ENCODE data around the gene CFAP46. TPM values are rescaled to one million over a fixed set of nuclear protein-coding genes. Genes with fewer than 3 reads are reported as not detected.

Gene CFAP46
- total RNA-seq, 1 experiment from 2014 or later = 3.3 TPM

DNA sequence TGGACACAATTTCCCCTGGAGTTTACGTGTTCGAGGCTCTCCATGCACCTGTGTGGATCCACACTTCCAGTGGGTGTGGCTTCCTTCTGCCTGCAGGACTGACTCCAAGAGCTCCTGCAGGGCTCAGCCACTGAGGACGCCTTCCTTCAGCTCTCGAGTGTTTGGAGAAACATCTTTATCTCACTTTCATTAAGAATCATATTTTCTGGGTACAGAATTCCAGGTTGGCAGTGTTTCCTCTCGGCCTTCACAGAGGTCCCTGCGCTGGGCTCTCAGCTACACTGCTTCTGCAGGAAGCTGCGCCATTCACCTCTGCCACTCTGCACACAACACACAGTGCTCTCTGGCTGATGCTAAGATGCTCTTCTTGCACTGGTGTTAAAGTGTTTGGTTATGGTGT, 86.5 kb downstream of the CFAP46 start (continued):
- TF ChIP-seq ZNF425 (CRISPR knock-in tag; conservative IDR thresholded peaks at IDR 0.05) (no peak), ZNF263 (CRISPR knock-in tag; IDR thresholded peaks at IDR 0.05; ENCODE audit: low read depth) (no peak), ZNF219 (CRISPR knock-in tag; IDR thresholded peaks at IDR 0.05; ENCODE audit: borderline replicate concordance) (no peak), JUN (CRISPR knock-in tag; IDR thresholded peaks at IDR 0.05) (no peak), ZNF121 (CRISPR knock-in tag; IDR thresholded peaks at IDR 0.05) (no peak)
- TF ChIP-seq, protein P1, sequence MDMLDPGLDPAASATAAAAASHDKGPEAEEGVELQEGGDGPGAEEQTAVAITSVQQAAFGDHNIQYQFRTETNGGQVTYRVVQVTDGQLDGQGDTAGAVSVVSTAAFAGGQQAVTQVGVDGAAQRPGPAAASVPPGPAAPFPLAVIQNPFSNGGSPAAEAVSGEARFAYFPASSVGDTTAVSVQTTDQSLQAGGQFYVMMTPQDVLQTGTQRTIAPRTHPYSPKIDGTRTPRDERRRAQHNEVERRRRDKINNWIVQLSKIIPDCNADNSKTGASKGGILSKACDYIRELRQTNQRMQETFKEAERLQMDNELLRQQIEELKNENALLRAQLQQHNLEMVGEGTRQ (CRISPR knock-in tag; IDR thresholded peaks at IDR 0.05) = no peak
- TF ChIP-seq, protein P2, sequence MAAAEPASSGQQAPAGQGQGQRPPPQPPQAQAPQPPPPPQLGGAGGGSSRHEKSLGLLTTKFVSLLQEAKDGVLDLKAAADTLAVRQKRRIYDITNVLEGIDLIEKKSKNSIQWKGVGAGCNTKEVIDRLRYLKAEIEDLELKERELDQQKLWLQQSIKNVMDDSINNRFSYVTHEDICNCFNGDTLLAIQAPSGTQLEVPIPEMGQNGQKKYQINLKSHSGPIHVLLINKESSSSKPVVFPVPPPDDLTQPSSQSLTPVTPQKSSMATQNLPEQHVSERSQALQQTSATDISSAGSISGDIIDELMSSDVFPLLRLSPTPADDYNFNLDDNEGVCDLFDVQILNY (CRISPR knock-in tag; IDR thresholded peaks at IDR 0.05) = no peak

GRCh38 chr10:132851451-132851850, 90.9 kb downstream of the CFAP46 start:
- no peak overlapping the region for H3K27ac Mint-ChIP-seq
- ATAC-seq (no peak), DNase-seq (ENCODE audit: low spot score) (no peak)
- no peak overlapping the region for H3K4me3 Mint-ChIP-seq
- peaks cover 5% of the 10 kb centered on the region; the same call in 1 of the 2 replicates for H3K36me3 Mint-ChIP-seq
- ChIA-PET POLR2A (no interaction called here), CTCF (interaction anchor here (1.0 to 1.6 kb wide), 8 partner anchors 8 to 272 kb away, joined by 3 to 8 read pairs (median 3); no protein-coding TSS in a partner anchor)
- peaks cover 14% of the 10 kb centered on the region for H3K9me3 Mint-ChIP-seq
- H3K27me3 Mint-ChIP-seq (ENCODE audit: low read depth) = no peaks in the 10 kb centered on the region; the same call in 1 of the 2 replicates
- H3K4me1 Mint-ChIP-seq = peaks cover 5% of the 10 kb centered on the region
- no peak for TF ChIP-seq ZNF232 (CRISPR knock-in tag; IDR thresholded peaks at IDR 0.05)
- TF ChIP-seq, protein P3, sequence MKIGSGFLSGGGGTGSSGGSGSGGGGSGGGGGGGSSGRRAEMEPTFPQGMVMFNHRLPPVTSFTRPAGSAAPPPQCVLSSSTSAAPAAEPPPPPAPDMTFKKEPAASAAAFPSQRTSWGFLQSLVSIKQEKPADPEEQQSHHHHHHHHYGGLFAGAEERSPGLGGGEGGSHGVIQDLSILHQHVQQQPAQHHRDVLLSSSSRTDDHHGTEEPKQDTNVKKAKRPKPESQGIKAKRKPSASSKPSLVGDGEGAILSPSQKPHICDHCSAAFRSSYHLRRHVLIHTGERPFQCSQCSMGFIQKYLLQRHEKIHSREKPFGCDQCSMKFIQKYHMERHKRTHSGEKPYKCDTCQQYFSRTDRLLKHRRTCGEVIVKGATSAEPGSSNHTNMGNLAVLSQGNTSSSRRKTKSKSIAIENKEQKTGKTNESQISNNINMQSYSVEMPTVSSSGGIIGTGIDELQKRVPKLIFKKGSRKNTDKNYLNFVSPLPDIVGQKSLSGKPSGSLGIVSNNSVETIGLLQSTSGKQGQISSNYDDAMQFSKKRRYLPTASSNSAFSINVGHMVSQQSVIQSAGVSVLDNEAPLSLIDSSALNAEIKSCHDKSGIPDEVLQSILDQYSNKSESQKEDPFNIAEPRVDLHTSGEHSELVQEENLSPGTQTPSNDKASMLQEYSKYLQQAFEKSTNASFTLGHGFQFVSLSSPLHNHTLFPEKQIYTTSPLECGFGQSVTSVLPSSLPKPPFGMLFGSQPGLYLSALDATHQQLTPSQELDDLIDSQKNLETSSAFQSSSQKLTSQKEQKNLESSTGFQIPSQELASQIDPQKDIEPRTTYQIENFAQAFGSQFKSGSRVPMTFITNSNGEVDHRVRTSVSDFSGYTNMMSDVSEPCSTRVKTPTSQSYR (CRISPR knock-in tag; IDR thresholded peaks at IDR 0.05) = no peak
- no peak for TF ChIP-seq ZBTB21 (CRISPR knock-in tag; IDR thresholded peaks at IDR 0.05; ENCODE audit: borderline replicate concordance)
- no peak for TF ChIP-seq ZNF423 (CRISPR knock-in tag; IDR thresholded peaks at IDR 0.05)
- no peak for TF ChIP-seq ZNF396 (CRISPR knock-in tag; IDR thresholded peaks at IDR 0.05; ENCODE audit: borderline replicate concordance)
- TF ChIP-seq PRRX2 (CRISPR knock-in tag; IDR thresholded peaks at IDR 0.05) = no peak
- no peak for TF ChIP-seq CBFB (CRISPR knock-in tag; IDR thresholded peaks at IDR 0.05; ENCODE audit: low read depth)
- TF ChIP-seq CREB1 (CRISPR knock-in tag; IDR thresholded peaks at IDR 0.05) = no peak
- no peak for TF ChIP-seq FOXK1 (CRISPR knock-in tag; IDR thresholded peaks at IDR 0.05)
- TF ChIP-seq STAT6 (CRISPR knock-in tag; conservative IDR thresholded peaks at IDR 0.05; ENCODE audit: low read depth) = no peak
- no peak for TF ChIP-seq MLX (CRISPR knock-in tag; IDR thresholded peaks at IDR 0.05)
- no peak for TF ChIP-seq NFE2L1 (CRISPR knock-in tag; IDR thresholded peaks at IDR 0.05)
- TF ChIP-seq NR2C2 (CRISPR knock-in tag; IDR thresholded peaks at IDR 0.05) = no peak
- TF ChIP-seq, protein P4, sequence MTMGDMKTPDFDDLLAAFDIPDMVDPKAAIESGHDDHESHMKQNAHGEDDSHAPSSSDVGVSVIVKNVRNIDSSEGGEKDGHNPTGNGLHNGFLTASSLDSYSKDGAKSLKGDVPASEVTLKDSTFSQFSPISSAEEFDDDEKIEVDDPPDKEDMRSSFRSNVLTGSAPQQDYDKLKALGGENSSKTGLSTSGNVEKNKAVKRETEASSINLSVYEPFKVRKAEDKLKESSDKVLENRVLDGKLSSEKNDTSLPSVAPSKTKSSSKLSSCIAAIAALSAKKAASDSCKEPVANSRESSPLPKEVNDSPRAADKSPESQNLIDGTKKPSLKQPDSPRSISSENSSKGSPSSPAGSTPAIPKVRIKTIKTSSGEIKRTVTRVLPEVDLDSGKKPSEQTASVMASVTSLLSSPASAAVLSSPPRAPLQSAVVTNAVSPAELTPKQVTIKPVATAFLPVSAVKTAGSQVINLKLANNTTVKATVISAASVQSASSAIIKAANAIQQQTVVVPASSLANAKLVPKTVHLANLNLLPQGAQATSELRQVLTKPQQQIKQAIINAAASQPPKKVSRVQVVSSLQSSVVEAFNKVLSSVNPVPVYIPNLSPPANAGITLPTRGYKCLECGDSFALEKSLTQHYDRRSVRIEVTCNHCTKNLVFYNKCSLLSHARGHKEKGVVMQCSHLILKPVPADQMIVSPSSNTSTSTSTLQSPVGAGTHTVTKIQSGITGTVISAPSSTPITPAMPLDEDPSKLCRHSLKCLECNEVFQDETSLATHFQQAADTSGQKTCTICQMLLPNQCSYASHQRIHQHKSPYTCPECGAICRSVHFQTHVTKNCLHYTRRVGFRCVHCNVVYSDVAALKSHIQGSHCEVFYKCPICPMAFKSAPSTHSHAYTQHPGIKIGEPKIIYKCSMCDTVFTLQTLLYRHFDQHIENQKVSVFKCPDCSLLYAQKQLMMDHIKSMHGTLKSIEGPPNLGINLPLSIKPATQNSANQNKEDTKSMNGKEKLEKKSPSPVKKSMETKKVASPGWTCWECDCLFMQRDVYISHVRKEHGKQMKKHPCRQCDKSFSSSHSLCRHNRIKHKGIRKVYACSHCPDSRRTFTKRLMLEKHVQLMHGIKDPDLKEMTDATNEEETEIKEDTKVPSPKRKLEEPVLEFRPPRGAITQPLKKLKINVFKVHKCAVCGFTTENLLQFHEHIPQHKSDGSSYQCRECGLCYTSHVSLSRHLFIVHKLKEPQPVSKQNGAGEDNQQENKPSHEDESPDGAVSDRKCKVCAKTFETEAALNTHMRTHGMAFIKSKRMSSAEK (CRISPR knock-in tag; IDR thresholded peaks at IDR 0.05; ENCODE audit: borderline replicate concordance) = no peak
